ENCODE data around the gene OGFRL1. TPM values are rescaled to one million over a fixed set of nuclear protein-coding genes. Genes with fewer than 3 reads are reported as not detected.
A peak's percentile ranks its signal among the peaks of the same experiment; 100 is the strongest.

Gene OGFRL1
- total and polyA plus RNA-seq, 2 of the 4 experiments (the other 2 are of a cell fraction) = 5.4 to 5.7 TPM

GRCh38 chr6:71248306-71248765, 40.3 kb upstream of the OGFRL1 start:
- H4K20me1 ChIP-seq (ENCODE audit: insufficient read depth, low read length) = no peaks in the 10 kb centered on the region
- H3K14ac ChIP-seq (replicated peaks; ENCODE audit: low read depth, low read length) = peak overlapping the region; percentile 17; the same call in 1 of the 2 replicates
- no CpG with 5 or more reads among the region's 1 CpG for WGBS, 2 experiments (ENCODE audit: extremely low coverage in 2 of 2, insufficient read length in 1 of 2)
- H2AFZ ChIP-seq (replicated peaks; ENCODE audit: low read length, poor library complexity) = peak overlapping the region; percentile 36
- ChIA-PET CTCF (interaction anchor here (0.8 kb wide), 1 partner anchor 16 kb away, joined by 4 read pairs; no protein-coding TSS in a partner anchor), POLR2A (ENCODE audit: unreplicated experiment) (no interaction called here)
- H3K9me1 ChIP-seq (ENCODE audit: insufficient read depth, low read length) = peaks cover 2% of the 10 kb centered on the region; the same call in 1 of the 2 replicates
- H3K9me3 ChIP-seq (ENCODE audit: control insufficient read depth, insufficient read depth, low read length) = 0 out of 2 replicates have a peak, but pooled peaks cover 2% of the 10 kb centered on the region
- no peak overlapping the region for H3K4me3 ChIP-seq (ENCODE audit: insufficient read depth, low read depth, low read length)
- dilution Hi-C loops (cut with HindIII; ENCODE audit: low sequenced_read_pairs, unreplicated experiment) = no loop called here
- no peak overlapping the region for H3K4me2 ChIP-seq (ENCODE audit: low read depth, low read length)
- peak overlapping the region; percentile 51 for H3K27ac ChIP-seq (ENCODE audit: insufficient read depth, low read length)
- no peak overlapping the region for H4K5ac ChIP-seq (ENCODE audit: low read depth, low read length)
- H4K91ac ChIP-seq (ENCODE audit: insufficient read depth, low read depth, low read length) = 0 out of 2 replicates have a peak overlapping the region, but pooled peaks have one; percentile 7
- peak overlapping the region; percentile 30; the same call in 1 of the 2 replicates for H2BK20ac ChIP-seq (ENCODE audit: low read depth, low read length)
- no peak overlapping the region for H3K23ac ChIP-seq (ENCODE audit: low read depth, low read length)
- no peak overlapping the region for H3K56ac ChIP-seq (ENCODE audit: extremely low read depth, insufficient read depth, low read length)
- H2BK120ac ChIP-seq (ENCODE audit: low read depth, low read length) = peak overlapping the region; percentile 64; the same call in 1 of the 2 replicates
- in situ Hi-C loops (cut with MboI; ENCODE audit: low sequenced_read_pairs) = no loop called here
- no peaks in the 10 kb centered on the region for H3K79me1 ChIP-seq (ENCODE audit: low read depth in 1 of 2, low read length in 2 of 2)
- no peak overlapping the region for H3K9ac ChIP-seq (ENCODE audit: low read depth, low read length)
- peak overlapping the region; percentile 50 to 76; a peak in 1 of 4 replicates for H4K8ac ChIP-seq (ENCODE audit: low read depth in 2 of 2, low read length in 2 of 2)
- H2AK5ac ChIP-seq (ENCODE audit: low read depth, low read length) = peak overlapping the region; percentile 52; the same call in 1 of the 2 replicates
- peak overlapping the region; percentile 80 for H2BK5ac ChIP-seq (ENCODE audit: low read depth, low read length, poor library complexity, severe bottlenecking)
- DNase-seq = peak; percentile 75
- intact Hi-C loops (cut with micrococcal nuclease) = no loop called here
- H3K27me3 ChIP-seq (ENCODE audit: control insufficient read depth, insufficient read depth, low read length) = no peaks in the 10 kb centered on the region
- BruUV-seq (replicated peaks) = no TSS peak
- 0 out of 2 replicates have a peak overlapping the region, but pooled peaks have one; percentile 15 for H3K18ac ChIP-seq (ENCODE audit: low read depth, low read length)
- peak overlapping the region; percentile 47 for H3K4ac ChIP-seq (ENCODE audit: low read depth, low read length)
- H2BK15ac ChIP-seq (ENCODE audit: low read depth, low read length) = peak overlapping the region; percentile 13; the same call in 1 of the 3 replicates
- H3K4me1 ChIP-seq (ENCODE audit: control insufficient read depth, insufficient read depth, low read length) = peaks cover 7% of the 10 kb centered on the region
- 0 out of 2 replicates have a peak, but pooled peaks have one; percentile 13 for TF ChIP-seq BHLHE40 (IDR thresholded peaks at IDR 0.05; ENCODE audit: low read depth, low read length)
- TF ChIP-seq CEBPB (IDR thresholded peaks at IDR 0.05; ENCODE audit: low read depth, low read length) = no peak
- TF ChIP-seq RCOR1 (IDR thresholded peaks at IDR 0.05; ENCODE audit: insufficient replicate concordance, low read length) = no peak
- no peaks in the 10 kb centered on the region for H3K36me3 ChIP-seq (ENCODE audit: control insufficient read depth, insufficient read depth, low read length)
- peak; percentile 91 for ATAC-seq (ENCODE audit: low read depth)
- no peak overlapping the region for H2AK9ac ChIP-seq (replicated peaks; ENCODE audit: low read depth, low read length, poor library complexity)
